Measurements from ENCODE around the gene CTNNA1. TPM values are rescaled to one million over a fixed set of nuclear protein-coding genes. Genes with fewer than 3 reads are reported as not detected.

CTNNA1 gene
- total RNA-seq, 1 donor: 327 TPM

DNA sequence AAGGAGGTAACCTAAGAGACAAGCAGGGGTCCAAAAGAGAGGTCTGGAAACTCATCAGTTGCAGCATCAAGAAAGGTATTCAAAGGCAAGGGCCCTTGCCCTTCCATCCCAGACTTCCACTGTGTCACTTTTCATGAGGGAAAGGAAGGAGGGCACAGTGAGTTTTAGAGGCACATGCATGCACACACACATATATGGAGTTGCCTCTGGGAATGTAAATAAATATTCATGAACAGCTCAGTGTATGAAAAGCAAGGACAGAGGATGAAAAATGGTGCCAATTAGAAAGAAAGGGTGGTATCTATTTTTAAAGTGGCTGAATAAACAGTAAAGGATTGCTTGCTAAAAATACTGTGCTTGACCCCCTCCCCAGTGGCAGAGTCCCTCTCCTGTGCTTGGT, 227.2 kb downstream of the CTNNA1 start:
- TF ChIP-seq, protein P1, sequence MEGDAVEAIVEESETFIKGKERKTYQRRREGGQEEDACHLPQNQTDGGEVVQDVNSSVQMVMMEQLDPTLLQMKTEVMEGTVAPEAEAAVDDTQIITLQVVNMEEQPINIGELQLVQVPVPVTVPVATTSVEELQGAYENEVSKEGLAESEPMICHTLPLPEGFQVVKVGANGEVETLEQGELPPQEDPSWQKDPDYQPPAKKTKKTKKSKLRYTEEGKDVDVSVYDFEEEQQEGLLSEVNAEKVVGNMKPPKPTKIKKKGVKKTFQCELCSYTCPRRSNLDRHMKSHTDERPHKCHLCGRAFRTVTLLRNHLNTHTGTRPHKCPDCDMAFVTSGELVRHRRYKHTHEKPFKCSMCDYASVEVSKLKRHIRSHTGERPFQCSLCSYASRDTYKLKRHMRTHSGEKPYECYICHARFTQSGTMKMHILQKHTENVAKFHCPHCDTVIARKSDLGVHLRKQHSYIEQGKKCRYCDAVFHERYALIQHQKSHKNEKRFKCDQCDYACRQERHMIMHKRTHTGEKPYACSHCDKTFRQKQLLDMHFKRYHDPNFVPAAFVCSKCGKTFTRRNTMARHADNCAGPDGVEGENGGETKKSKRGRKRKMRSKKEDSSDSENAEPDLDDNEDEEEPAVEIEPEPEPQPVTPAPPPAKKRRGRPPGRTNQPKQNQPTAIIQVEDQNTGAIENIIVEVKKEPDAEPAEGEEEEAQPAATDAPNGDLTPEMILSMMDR (IDR thresholded peaks at IDR 0.05; ENCODE audit: insufficient read depth, low read length): no peak
- no peak overlapping the region for H3K4me3 ChIP-seq (ENCODE audit: low read depth, low read length)
- no peak for DNase-seq (ENCODE audit: low read depth)

DNA sequence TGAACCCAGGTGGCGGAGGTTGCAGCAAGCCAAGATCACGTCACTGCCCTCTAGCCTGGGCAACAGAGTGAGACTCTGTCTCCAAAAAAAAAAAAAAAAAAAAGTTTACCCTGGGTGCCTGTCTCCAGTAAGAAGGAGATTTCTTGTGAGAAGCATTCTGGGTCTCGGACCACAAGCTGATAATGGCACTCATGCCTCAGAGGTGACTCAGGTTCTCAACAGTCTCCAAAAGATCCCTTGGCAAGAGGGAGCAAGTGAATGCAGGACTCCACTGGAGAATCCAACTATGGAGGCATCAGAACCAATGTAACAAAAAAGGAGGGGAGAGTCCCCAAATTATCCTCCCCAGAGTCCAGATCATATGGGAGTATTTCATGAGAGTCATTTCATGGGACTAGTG, 227.9 kb downstream of the CTNNA1 start:
- TF ChIP-seq, protein P1 (IDR thresholded peaks at IDR 0.05; ENCODE audit: insufficient read depth, low read length): no peak
- peak; percentile 90 for DNase-seq (ENCODE audit: low read depth)
- H3K4me3 ChIP-seq (ENCODE audit: low read depth, low read length): no peak overlapping the region

DNA sequence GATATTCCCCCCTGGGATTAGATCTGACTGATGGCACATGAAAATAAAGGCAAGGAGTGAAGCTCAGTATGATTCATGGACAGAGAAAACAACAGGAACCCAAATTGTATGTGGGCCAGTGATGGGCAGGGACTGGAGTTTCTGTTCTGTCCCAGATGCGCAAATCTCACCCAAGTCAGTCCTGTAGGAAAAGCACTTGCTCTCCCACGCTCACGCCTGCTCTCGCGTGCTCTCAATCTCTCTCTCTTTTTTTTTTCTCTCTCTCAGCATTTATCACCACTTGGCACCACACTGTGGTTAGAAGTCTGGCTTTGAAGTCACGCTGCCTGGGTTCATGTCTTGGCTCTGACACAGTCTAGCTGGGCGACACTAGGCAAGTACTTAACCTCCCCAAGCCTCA, 228.4 kb downstream of the CTNNA1 start:
- TF ChIP-seq, protein P1 (IDR thresholded peaks at IDR 0.05; ENCODE audit: insufficient read depth, low read length): no peak

DNA sequence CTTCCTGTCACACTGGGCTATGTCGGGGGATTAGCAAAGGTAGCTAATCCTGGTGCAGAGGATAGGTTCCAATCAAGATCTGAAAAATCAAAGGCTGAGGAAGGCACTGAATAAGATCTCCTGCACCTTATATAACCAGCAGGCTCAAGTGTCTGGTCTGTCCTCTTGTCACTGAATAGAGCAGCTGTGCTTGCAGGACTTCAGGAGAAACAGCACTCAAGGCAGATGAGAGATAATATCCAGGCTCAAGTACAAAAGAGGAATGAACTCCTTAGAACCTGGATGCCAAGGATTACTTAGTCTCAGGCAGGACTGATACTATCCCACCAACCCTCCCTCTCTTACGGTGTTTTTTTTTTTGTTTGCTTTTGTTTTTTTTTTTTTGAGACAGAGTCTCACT, 230.8 kb downstream of the CTNNA1 start:
- H3K4me3 ChIP-seq (ENCODE audit: low read depth, low read length): no peak overlapping the region
- DNase-seq (ENCODE audit: low read depth): no peak
- TF ChIP-seq, protein P1 (IDR thresholded peaks at IDR 0.05; ENCODE audit: insufficient read depth, low read length): no peak

More for the DNA sequence above, 228.4 kb downstream of the CTNNA1 start:
- peak; percentile 51 for DNase-seq (ENCODE audit: low read depth)
- no peak overlapping the region for H3K4me3 ChIP-seq (ENCODE audit: low read depth, low read length)

Other genes starting within 250 kb of the CTNNA1 start
- gene ETF1, start 210.2 kb upstream of the CTNNA1 start, total RNA-seq (ENCODE audit: low replicate concordance): 72.0 and 112 TPM in 2 replicates
- 394 and 568 TPM in 2 replicates for gene HSPA9, start 178.0 kb upstream of the CTNNA1 start, total RNA-seq (ENCODE audit: low replicate concordance)
- 0.33 and 3.6 TPM in 2 replicates for gene LRRTM2, start 121.9 kb downstream of the CTNNA1 start, total RNA-seq (ENCODE audit: low replicate concordance)